IMR-90 (cell line): ENCODE data around the gene TMEM92. TPM values are rescaled to one million over a fixed set of nuclear protein-coding genes. Genes with fewer than 3 reads are reported as not detected.

Experiments used
- ATAC-seq: fragments of 200-7000 bp; cut with Tn5 transposase; 2 replicates; pipeline ENCODE4 v1.9.1; 2020; ENCODE audit warnings: low read depth, mild to moderate bottlenecking, moderate library complexity
- BruUV-seq: library from RNA; stranded (reverse); fragments of 400-500 nt; replicated peaks from 2 replicates; lab custom pipeline; 2021; lab: Mats Ljungman, UMichigan
- CTCF ChIA-PET: fragments of 300-600 bp; formaldehyde crosslinking; extraction: SDS; loops from one replicate; lab custom pipeline; 2021; ENCODE audit warnings: antibody characterized with exemption; lab: Yijun Ruan, JAX
- POLR2A ChIA-PET: fragments of 300-600 bp; sonication (Branson Sonifier 250); formaldehyde crosslinking; loops from one replicate; lab custom pipeline; 2022; ENCODE audit warnings: antibody characterized with exemption; ENCODE audit not compliant: unreplicated experiment; lab: Charles Lee
- DNase-seq: peaks from one replicate; pipeline ENCODE4 v3.0.0; 2013
- H2AFZ ChIP-seq: replicated peaks from 2 replicates; pipeline ENCODE3; 2013; ENCODE audit warnings: low read length, mild to moderate bottlenecking; ENCODE audit not compliant: poor library complexity
- H2AK5ac ChIP-seq: 2 replicates; pipeline ENCODE4 v1.6.1; 2013; ENCODE audit warnings: low read depth, low read length, inconsistent platforms
- H2AK9ac ChIP-seq: replicated peaks from 2 replicates; pipeline ENCODE3; 2013; ENCODE audit warnings: mild to moderate bottlenecking, low read depth, low read length, moderate library complexity; ENCODE audit not compliant: poor library complexity
- H2BK120ac ChIP-seq: 2 replicates; pipeline ENCODE4 v1.6.1; 2013; ENCODE audit warnings: low read depth, low read length, inconsistent platforms
- H2BK15ac ChIP-seq: 3 replicates; pipeline ENCODE4 v1.6.1; 2013; ENCODE audit warnings: low read depth, low read length, inconsistent platforms
- H2BK20ac ChIP-seq: 2 replicates; pipeline ENCODE4 v1.6.1; 2013; ENCODE audit warnings: low read depth, mild to moderate bottlenecking, inconsistent platforms, low read length, moderate library complexity
- H2BK5ac ChIP-seq: 2 replicates; pipeline ENCODE4 v1.6.1; 2013; ENCODE audit warnings: mild to moderate bottlenecking, low read depth, low read length, inconsistent platforms; ENCODE audit not compliant: poor library complexity, severe bottlenecking
- H3K14ac ChIP-seq: replicated peaks from 2 replicates; pipeline ENCODE4 v1.6.1; 2013; ENCODE audit warnings: low read depth, low read length, inconsistent platforms
- H3K18ac ChIP-seq: 2 replicates; pipeline ENCODE4 v1.6.1; 2013; ENCODE audit warnings: low read depth, low read length, control low read depth
- H3K23ac ChIP-seq: 2 replicates; pipeline ENCODE4 v1.6.1; 2013; ENCODE audit warnings: low read depth, low read length, inconsistent platforms
- H3K27ac ChIP-seq: 2 replicates; pipeline ENCODE4 v1.5.1; 2013; ENCODE audit warnings: mild to moderate bottlenecking, control low read depth, low read length; ENCODE audit not compliant: insufficient read depth
- H3K27me3 ChIP-seq: 2 replicates; pipeline ENCODE4 v1.6.1; 2013; ENCODE audit warnings: low read length; ENCODE audit not compliant: control insufficient read depth, insufficient read depth
- H3K36me3 ChIP-seq: 2 replicates; pipeline ENCODE4 v1.6.1; 2013; ENCODE audit warnings: low read length, mixed read lengths; ENCODE audit not compliant: control insufficient read depth, insufficient read depth
- H3K4ac ChIP-seq: 2 replicates; pipeline ENCODE4 v1.6.1; 2013; ENCODE audit warnings: low read depth, low read length, inconsistent platforms
- H3K4me1 ChIP-seq: 2 replicates; pipeline ENCODE4 v1.6.1; 2013; ENCODE audit warnings: low read length, mixed read lengths; ENCODE audit not compliant: control insufficient read depth, insufficient read depth
- H3K4me2 ChIP-seq: 2 replicates; pipeline ENCODE4 v1.6.1; 2013; ENCODE audit warnings: low read depth, mild to moderate bottlenecking, control low read depth, low read length, moderate library complexity
- H3K4me3 ChIP-seq: 2 replicates; pipeline ENCODE4 v1.5.1; 2013; ENCODE audit warnings: low read depth, mild to moderate bottlenecking, control low read depth, low read length, moderate library complexity; ENCODE audit not compliant: insufficient read depth
- H3K56ac ChIP-seq: 2 replicates; pipeline ENCODE4 v1.6.1; 2013; ENCODE audit warnings: low read length, inconsistent platforms; ENCODE audit not compliant: insufficient read depth; ENCODE audit errors: extremely low read depth
- H3K79me1 ChIP-seq, 2 experiments: 2 replicates each; pipeline ENCODE4 v1.6.1; 2013; ENCODE audit warnings: low read length in 2 of 2, inconsistent platforms in 1 of 2, low read depth in 1 of 2
- H3K9ac ChIP-seq: 2 replicates; pipeline ENCODE4 v1.6.1; 2013; ENCODE audit warnings: low read depth, low read length, control low read depth
- H3K9me1 ChIP-seq: 2 replicates; pipeline ENCODE4 v1.6.1; 2013; ENCODE audit warnings: low read length, inconsistent platforms; ENCODE audit not compliant: insufficient read depth
- H3K9me3 ChIP-seq: 2 replicates; pipeline ENCODE4 v1.6.1; 2013; ENCODE audit warnings: low read length; ENCODE audit not compliant: control insufficient read depth, insufficient read depth
- H4K20me1 ChIP-seq: 2 replicates; pipeline ENCODE4 v1.6.1; 2013; ENCODE audit warnings: low read length, inconsistent platforms; ENCODE audit not compliant: insufficient read depth
- H4K5ac ChIP-seq: 2 replicates; pipeline ENCODE4 v1.6.1; 2013; ENCODE audit warnings: mild to moderate bottlenecking, low read depth, low read length, control low read depth
- H4K8ac ChIP-seq, 2 experiments: 2 replicates each; pipeline ENCODE4 v1.6.1; 2013; ENCODE audit warnings: low read depth in 2 of 2, low read length in 2 of 2, control low read depth in 1 of 2, inconsistent platforms in 1 of 2
- H4K91ac ChIP-seq: 2 replicates; pipeline ENCODE4 v1.6.1; 2013; ENCODE audit warnings: low read depth, low read length, inconsistent platforms; ENCODE audit not compliant: insufficient read depth
- CEBPB ChIP-seq: IDR thresholded peaks from 2 replicates; pipeline ENCODE4 v1.6.1; 2012; ENCODE audit warnings: low read depth, low read length, improper control_type of control experiment
- MAFK ChIP-seq: IDR thresholded peaks from 2 replicates; pipeline ENCODE4 v1.6.1; 2012; ENCODE audit warnings: low read depth, low read length, improper control_type of control experiment
- NFE2L2 ChIP-seq: fragments of 150-350 bp; IDR thresholded peaks from 2 replicates; pipeline ENCODE4 v1.6.1; 2016; ENCODE audit warnings: low read depth, mild to moderate bottlenecking, low read length
- RFX5 ChIP-seq: IDR thresholded peaks from 2 replicates; pipeline ENCODE4 v1.8.0; 2012; ENCODE audit warnings: low read depth, mild to moderate bottlenecking, low read length, moderate library complexity
- SMC3 ChIP-seq: fragments of 150-350 bp; IDR thresholded peaks from 2 replicates; pipeline ENCODE4 v1.6.1; 2016; ENCODE audit warnings: low read depth, mild to moderate bottlenecking, antibody characterized with exemption, low read length, moderate library complexity
- WGBS, 2 experiments: methylation state at CpG; one replicate each; pipeline versions ENCODE4 v1.1.5 to v1.1.7; 2013; ENCODE audit warnings: missing lambda C conversion rate in 2 of 2; ENCODE audit not compliant: insufficient read length in 1 of 2; ENCODE audit errors: extremely low coverage in 2 of 2; 5-methylcytosine and 5-hydroxymethylcytosine counted together
- dilution Hi-C: fragments of 300-500 bp; cut with HindIII; formaldehyde crosslinking; loops from one replicate; pipeline ENCODE4 v1.14.3; 2018; ENCODE audit warnings: low sequenced_read_pairs; ENCODE audit not compliant: unreplicated experiment
- in situ Hi-C: fragments of 300-500 bp; cut with MboI; formaldehyde crosslinking; loops from 3 replicates; pipeline ENCODE4 v1.14.3; 2019; ENCODE audit warnings: low sequenced_read_pairs, inconsistent platforms, mixed read lengths
- intact Hi-C: fragments of 100-400 bp; cut with micrococcal nuclease; formaldehyde crosslinking; loops from 2 replicates; pipeline ENCODE4 v1.10.0; 2022
- polyA plus RNA-seq, 3 experiments: library from polyadenylated mRNA; depleted of rRNA; stranded (reverse); fragments of >200 nt; gene quantifications; 2 replicates each; pipeline ENCODE4 v1.2.3, GENCODE V29; 2012; ENCODE audit warnings: low replicate concordance in 1 of 3
- total RNA-seq: library from RNA; depleted of rRNA; stranded (reverse); fragments of >200 nt; gene quantifications from 2 replicates; pipeline ENCODE4 v1.2.3, GENCODE V29; 2012
- TF ChIP-seq, protein P1 (sequence below): fragments of 150-350 bp; IDR thresholded peaks from 2 replicates; pipeline ENCODE4 v1.6.1; 2016; ENCODE audit warnings: low read depth, mild to moderate bottlenecking, low read length, moderate library complexity, borderline replicate concordance

Gene TMEM92
- total and polyA plus RNA-seq, 2 of the 4 experiments (the other 2 are of a cell fraction): 0.18 to 1.7 TPM

DNA sequence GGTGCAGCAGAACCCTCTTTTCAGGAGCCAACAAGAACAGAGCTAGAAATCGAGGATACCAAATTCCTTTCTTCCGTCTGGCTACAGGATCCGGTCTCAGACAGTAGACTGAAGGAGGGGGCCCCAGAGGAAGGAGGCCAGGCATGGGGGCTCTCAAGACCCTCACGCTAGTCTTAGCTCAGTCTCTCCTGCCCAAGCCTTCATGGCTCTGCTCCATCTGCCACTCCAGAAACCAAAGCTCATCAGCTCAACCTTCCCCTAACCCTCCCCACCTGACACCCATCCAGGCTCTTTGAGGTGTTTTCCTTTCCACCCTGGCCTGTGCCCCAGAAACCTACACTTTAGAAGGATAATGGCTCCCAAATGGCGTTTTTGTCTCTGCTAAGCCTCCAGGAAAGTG is 6.2 kb upstream of the TMEM92 start:
- Histone ChIP-seq H4K8ac (peak overlapping the region; percentile 64 to 91; a peak in 3 of 4 replicates), H3K4me1 (peaks cover 79% of the 10 kb centered on the region), H4K91ac (peak overlapping the region; percentile 97), H3K56ac (peak overlapping the region; percentile 65; the same call in 1 of the 2 replicates), H2BK120ac (peak overlapping the region; percentile 99), H3K4me3 (no peak overlapping the region), H3K36me3 (no peaks in the 10 kb centered on the region), H3K18ac (peak overlapping the region; percentile 92), H3K27me3 (no peaks in the 10 kb centered on the region), H2BK20ac (peak overlapping the region; percentile 97), H3K4ac (peak overlapping the region; percentile 98), H2BK5ac (peak overlapping the region; percentile 91), H3K9ac (peak overlapping the region; percentile 57), H2AK9ac (peak overlapping the region; percentile 99), H3K23ac (peak overlapping the region; percentile 88), H4K20me1 (no peaks in the 10 kb centered on the region), H3K14ac (peak overlapping the region; percentile 77), H3K9me1 (peaks cover 52% of the 10 kb centered on the region), H2AK5ac (peak overlapping the region; percentile 99), H3K4me2 (peak overlapping the region; percentile 2), H3K27ac (peak overlapping the region; percentile 88), H2AFZ (no peak overlapping the region), H4K5ac (peak overlapping the region; percentile 72), H3K9me3 (no peaks in the 10 kb centered on the region), H3K79me1 (peaks cover 19 to 90% of the 10 kb centered on the region in 2 experiments), H2BK15ac (peak overlapping the region; percentile 100)
- CTCF ChIA-PET: interaction anchor here (1.4 to 2.4 kb wide), 4 partner anchors 49 to 89 kb away, joined by 3 to 10 read pairs (median 6); no protein-coding TSS in a partner anchor
- 40% methylated on average over 4 of the region's 5 CpGs; no CpG with 5 or more reads in 1 of the 2 experiments for WGBS, 2 experiments
- ATAC-seq (no peak), DNase-seq (no peak)
- no TSS peak for BruUV-seq
- intact Hi-C loops (no loop called here), in situ Hi-C loops (no loop called here), dilution Hi-C loops (no loop called here)
- POLR2A ChIA-PET: interaction anchor here (0.6 to 6.5 kb wide), 8 partner anchors 26 to 86 kb away, joined by 3 to 149 read pairs (median 4); partner anchors contain the start of gene COL1A1
- no peak for TF ChIP-seq CEBPB
- no peak for TF ChIP-seq SMC3
- TF ChIP-seq, protein P1, sequence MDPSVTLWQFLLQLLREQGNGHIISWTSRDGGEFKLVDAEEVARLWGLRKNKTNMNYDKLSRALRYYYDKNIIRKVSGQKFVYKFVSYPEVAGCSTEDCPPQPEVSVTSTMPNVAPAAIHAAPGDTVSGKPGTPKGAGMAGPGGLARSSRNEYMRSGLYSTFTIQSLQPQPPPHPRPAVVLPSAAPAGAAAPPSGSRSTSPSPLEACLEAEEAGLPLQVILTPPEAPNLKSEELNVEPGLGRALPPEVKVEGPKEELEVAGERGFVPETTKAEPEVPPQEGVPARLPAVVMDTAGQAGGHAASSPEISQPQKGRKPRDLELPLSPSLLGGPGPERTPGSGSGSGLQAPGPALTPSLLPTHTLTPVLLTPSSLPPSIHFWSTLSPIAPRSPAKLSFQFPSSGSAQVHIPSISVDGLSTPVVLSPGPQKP: no peak
- no peak for TF ChIP-seq RFX5
- no peak for TF ChIP-seq NFE2L2
- no peak for TF ChIP-seq MAFK
